Vagina (tissue), 2 donors: ENCODE measurements around the gene AKAP11.

Source experiments
- POLR2A ChIP-seq, 2 donors: fragments of 450-650 bp; IDR thresholded peaks; one replicate each; pipeline ENCODE4 v1.6.1; 2017; ENCODE audit warnings: antibody characterized with exemption in 2 of 2, mild to moderate bottlenecking in 2 of 2, moderate library complexity in 2 of 2
- TF ChIP-seq, protein P1 (sequence below), 3 experiments: fragments of 450-650 bp in 2 of 3; fragments of 200-600 bp in 1 of 3; sonication (generic) in 1 of 3; IDR thresholded peaks; one replicate each; pipeline ENCODE4 v1.5.1; 2017 to 2019; ENCODE audit warnings: antibody characterized with exemption in 3 of 3, mild to moderate bottlenecking in 2 of 3, moderate library complexity in 2 of 3

- TF ChIP-seq, protein P1, sequence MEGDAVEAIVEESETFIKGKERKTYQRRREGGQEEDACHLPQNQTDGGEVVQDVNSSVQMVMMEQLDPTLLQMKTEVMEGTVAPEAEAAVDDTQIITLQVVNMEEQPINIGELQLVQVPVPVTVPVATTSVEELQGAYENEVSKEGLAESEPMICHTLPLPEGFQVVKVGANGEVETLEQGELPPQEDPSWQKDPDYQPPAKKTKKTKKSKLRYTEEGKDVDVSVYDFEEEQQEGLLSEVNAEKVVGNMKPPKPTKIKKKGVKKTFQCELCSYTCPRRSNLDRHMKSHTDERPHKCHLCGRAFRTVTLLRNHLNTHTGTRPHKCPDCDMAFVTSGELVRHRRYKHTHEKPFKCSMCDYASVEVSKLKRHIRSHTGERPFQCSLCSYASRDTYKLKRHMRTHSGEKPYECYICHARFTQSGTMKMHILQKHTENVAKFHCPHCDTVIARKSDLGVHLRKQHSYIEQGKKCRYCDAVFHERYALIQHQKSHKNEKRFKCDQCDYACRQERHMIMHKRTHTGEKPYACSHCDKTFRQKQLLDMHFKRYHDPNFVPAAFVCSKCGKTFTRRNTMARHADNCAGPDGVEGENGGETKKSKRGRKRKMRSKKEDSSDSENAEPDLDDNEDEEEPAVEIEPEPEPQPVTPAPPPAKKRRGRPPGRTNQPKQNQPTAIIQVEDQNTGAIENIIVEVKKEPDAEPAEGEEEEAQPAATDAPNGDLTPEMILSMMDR (IDR thresholded peaks at IDR 0.05): no peak
- TF ChIP-seq POLR2A (IDR thresholded peaks at IDR 0.05): no peak
Measured at GRCh38 chr13:42305503-42305902, 33.6 kb downstream of the AKAP11 start.
